HG02840 (cell line): ENCODE results near the gene CPA4.
"Not testable (repeated sequence)": the region's sequence is repeated elsewhere in the genome, so short reads cannot be mapped to it uniquely, and the experiment has no call there.

Experiments used
- ATAC-seq: cut with Tn5 transposase; IDR thresholded peaks from one replicate; pipeline ENCODE4 v1.9.1; 2021; ENCODE audit warnings: mild to moderate bottlenecking, moderate library complexity, moderate number of reproducible peaks; ENCODE audit not compliant: unreplicated experiment, low FRiP score

The CPA4 gene

GRCh38 chr7:130301501-130302020, 8.6 kb downstream of the CPA4 start:
- ATAC-seq, result no peak

- no peak for ATAC-seq
Observed at GRCh38 chr7:130302649-130303048, 9.7 kb downstream of the CPA4 start.

- no peak for ATAC-seq
Observed at GRCh38 chr7:130303127-130303526, 10.2 kb downstream of the CPA4 start.

GRCh38 chr7:130303551-130303950, 10.6 kb downstream of the CPA4 start:
- ATAC-seq, result no peak

GRCh38 chr7:130303982-130304381, 11.0 kb downstream of the CPA4 start:
- ATAC-seq, result no peak

GRCh38 chr7:130304878-130305277, 11.9 kb downstream of the CPA4 start:
- no peak for ATAC-seq

GRCh38 chr7:130305433-130306042, 12.6 kb downstream of the CPA4 start:
- no peak for ATAC-seq

- ATAC-seq, result no peak
Observed at GRCh38 chr7:130309986-130310385, 17.0 kb downstream of the CPA4 start.

- no peak for ATAC-seq
Observed at GRCh38 chr7:130314305-130314704, 21.3 kb downstream of the CPA4 start.

GRCh38 chr7:130319541-130319940, 26.6 kb downstream of the CPA4 start:
- ATAC-seq, result no peak

- not testable (repeated sequence) for ATAC-seq
Observed at GRCh38 chr7:130321542-130322229, 28.7 kb downstream of the CPA4 start.

GRCh38 chr7:130322615-130323014, 29.7 kb downstream of the CPA4 start:
- no peak for ATAC-seq

GRCh38 chr7:130324306-130324943, 31.5 kb downstream of the CPA4 start:
- no peak for ATAC-seq

GRCh38 chr7:130329681-130330080, 36.7 kb downstream of the CPA4 start:
- ATAC-seq, result no peak

GRCh38 chr7:130332259-130333053, 39.5 kb downstream of the CPA4 start:
- no peak for ATAC-seq

GRCh38 chr7:130333832-130334231, 40.9 kb downstream of the CPA4 start:
- no peak for ATAC-seq

- no peak for ATAC-seq
Observed at GRCh38 chr7:130334274-130334673, 41.3 kb downstream of the CPA4 start.

GRCh38 chr7:130337410-130337971, 44.5 kb downstream of the CPA4 start:
- no peak for ATAC-seq

- ATAC-seq, result no peak
Observed at GRCh38 chr7:130338233-130338632, 45.3 kb downstream of the CPA4 start.

GRCh38 chr7:130341882-130342281, 48.9 kb downstream of the CPA4 start:
- no peak for ATAC-seq
